HK-2 (cell line): ENCODE data around the gene DGKD.

Source experiments
- DNase-seq: peaks from one replicate; pipeline ENCODE4 v3.0.0-alpha.2; 2018; ENCODE audit not compliant: unreplicated experiment

The DGKD gene

GRCh38 chr2:233413046-233413445, 58.8 kb downstream of the DGKD start:
- no peak for DNase-seq

DNA sequence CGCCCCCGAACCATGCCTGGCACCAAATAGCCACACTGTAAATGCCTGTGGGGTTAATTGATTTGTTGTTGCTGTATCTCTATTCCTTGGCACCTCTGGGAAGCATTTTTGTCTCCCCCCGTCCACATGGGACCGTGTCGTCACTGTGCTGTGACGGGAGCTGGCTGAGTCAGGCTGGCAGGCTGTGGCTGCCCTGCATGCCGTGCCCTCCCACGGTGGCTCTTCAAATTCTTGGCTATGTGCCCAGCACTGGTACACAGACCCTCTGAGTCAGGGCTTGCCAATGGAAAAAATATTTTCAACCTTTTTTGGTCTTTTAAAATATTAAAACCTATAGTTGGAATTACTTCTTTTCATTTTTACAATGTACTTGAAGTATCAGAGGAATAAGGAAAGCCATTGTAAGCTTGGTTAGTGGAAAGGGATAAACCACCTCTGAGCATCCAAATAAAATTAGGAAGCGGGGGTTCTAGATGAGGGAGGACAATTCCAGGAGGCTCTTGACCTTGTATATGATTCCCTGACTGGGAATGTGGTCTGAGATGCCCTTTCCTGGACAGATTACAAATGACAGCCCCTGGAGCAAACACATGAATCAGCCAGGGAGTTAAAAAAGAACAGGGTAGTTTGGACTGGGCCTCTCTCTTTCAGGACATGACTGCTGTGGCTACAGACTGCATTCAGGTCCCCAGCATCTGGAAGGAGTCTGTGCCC, 59.4 kb downstream of the DGKD start:
- peak; percentile 93 for DNase-seq

- peak; percentile 78 for DNase-seq
Measured at GRCh38 chr2:233414273-233414654, 60.0 kb downstream of the DGKD start.

DNA sequence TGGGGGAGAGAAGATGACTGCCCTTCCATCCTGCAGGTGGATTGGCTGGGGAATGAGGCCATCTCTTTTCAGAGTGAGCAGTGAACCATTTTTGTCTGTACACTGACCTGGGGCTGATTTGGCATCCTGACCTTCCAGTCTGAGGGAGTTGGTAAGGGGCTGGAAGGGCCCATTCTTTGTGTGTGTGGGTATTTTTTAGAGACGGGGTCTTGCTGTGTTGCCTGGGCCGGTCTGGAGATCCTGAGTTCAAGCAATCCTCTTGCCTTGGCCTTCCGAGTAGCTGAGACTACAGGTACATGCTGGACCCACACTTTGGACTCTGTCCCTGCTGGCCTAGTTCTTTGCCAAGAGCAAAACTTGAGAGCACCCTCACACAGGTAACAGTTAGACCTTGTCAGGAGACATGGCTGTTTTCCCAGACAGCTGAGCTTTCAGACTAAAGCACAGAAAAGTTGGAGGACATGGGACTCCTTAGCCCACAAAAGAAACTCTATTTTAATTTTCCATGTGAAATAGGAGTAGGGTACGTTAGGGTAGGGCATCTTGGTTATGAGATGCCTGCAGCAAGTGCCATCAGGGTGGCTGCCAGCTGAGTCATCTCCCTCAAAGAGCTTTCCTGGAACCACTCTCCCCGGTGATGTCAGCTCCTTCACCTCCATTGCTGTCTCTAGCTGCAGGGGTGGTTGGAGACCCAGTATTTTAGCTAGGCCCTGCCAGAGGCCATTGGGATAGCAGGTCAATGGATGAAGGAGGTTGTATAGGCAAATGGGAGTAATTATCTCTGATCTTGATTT, 60.7 kb downstream of the DGKD start:
- DNase-seq: peak; percentile 59

DNA sequence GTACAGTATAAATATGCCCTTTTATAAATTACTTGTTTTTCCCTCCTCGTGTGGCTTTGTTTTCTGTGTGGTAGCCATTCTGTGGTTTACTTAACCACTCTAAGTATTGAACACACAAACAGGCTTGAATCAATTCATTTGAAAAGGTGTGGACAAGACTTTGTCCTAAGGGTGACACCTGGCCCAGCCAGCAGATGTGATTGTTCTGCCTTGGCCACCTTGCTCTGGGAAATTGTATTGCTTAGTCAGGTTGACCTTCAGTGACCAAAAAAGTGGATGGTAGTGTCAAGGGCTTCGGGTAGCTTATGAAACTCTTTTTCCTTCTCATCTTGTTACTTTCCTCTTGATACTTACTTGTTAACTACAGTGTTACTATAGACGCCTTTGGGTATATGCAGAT, 61.9 kb downstream of the DGKD start:
- DNase-seq: no peak

- DNase-seq: no peak
Measured at GRCh38 chr2:233416706-233417105, 62.4 kb downstream of the DGKD start.

GRCh38 chr2:233417282-233417681, 63.0 kb downstream of the DGKD start:
- no peak for DNase-seq

- DNase-seq: no peak
Measured at GRCh38 chr2:233418052-233418760, 63.9 kb downstream of the DGKD start.

- DNase-seq: no peak
Measured at GRCh38 chr2:233418761-233419546, 64.7 kb downstream of the DGKD start.

- no peak for DNase-seq
Measured at GRCh38 chr2:233419602-233420391, 65.5 kb downstream of the DGKD start.

DNA sequence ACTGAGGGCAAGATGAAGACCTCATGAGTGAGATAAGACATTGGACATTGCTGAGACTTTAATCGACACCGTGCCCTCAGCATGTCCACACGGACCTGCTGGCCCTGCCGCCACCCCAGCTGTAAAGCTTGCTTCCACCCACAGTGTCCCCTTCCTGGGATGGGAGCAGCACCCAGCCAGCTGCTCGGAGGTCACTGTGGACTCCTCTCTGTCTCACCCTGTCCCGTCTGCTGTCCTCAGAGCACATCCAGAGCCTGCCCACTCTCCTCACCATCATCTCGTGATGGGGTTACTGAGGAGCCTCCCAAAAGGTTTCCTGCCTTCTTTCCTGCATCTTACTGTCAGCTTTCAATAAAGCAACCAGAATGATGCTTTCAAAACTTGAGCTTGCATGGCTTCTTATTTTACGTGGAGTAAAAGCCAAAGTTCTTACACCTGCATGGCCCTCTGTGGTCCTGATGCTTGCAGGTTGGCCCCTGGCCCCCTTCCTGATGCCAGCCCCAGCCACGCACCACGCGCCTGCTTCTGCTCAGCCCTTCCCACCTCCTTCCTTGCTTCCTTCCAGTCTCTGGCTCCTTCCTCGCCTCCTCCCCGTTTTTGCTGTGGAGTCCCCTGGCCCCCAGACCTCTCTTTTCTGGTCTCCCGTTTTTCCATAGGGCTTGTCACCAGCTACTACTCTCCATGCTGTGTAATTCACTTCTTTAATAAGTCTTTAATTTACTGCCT, 67.0 kb downstream of the DGKD start:
- DNase-seq: no peak

- DNase-seq: peak; percentile 29
Measured at GRCh38 chr2:233422050-233422639, 67.9 kb downstream of the DGKD start.

GRCh38 chr2:233422649-233423551, 68.6 kb downstream of the DGKD start:
- no peak for DNase-seq

DNA sequence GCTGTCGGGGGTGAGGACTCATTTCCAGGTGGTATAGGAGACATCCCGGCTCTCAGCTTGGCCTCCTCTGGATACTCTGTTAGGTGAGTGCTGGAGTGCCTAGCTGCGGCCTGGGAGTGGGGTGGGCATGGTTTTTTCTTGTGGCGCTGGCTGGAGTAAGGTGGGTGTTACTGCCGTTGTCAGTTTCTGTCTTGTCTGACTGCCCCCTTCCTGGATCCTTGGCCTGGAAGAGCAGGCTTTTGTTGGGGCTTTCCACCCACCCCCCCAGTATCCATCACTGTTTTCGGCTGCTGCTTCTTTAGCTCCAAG, 69.2 kb downstream of the DGKD start:
- no peak for DNase-seq

GRCh38 chr2:233424154-233424951, 70.1 kb downstream of the DGKD start:
- no peak for DNase-seq

GRCh38 chr2:233426619-233427342, 72.5 kb downstream of the DGKD start:
- DNase-seq: peak; percentile 63

- DNase-seq: no peak
Measured at GRCh38 chr2:233428008-233428407, 73.7 kb downstream of the DGKD start.

DNA sequence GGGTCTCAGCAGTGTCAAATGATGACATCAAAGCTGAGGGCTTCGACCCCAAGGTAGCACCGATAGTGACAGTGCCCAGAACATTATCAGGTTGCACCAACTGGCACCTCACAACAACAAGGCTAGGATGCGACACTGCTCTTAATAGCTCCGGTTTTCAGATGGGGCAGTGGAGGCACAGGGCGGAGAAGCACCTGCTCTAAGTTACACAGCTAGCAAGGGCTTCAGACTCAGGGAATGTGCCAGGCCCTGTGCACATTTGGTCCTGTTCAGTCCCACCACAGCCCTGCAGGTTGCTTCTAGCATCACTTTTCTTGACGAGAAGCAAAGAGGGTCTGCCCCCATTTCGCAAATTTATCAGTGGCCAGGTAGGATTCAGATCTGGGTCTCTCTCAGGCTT, 74.1 kb downstream of the DGKD start:
- no peak for DNase-seq
